B cell (primary cell): Measurements from ENCODE around the gene RBM19.

Experiments
- CTCF ChIP-seq: fragments of 200-600 bp; IDR thresholded peaks from one replicate; pipeline ENCODE4 v1.8.0; 2022; ENCODE audit warnings: antibody characterized with exemption, mild to moderate bottlenecking
- EZH2 ChIP-seq: IDR thresholded peaks from 2 replicates; pipeline ENCODE4 v1.6.1; 2012; ENCODE audit warnings: borderline replicate concordance, low read depth, mild to moderate bottlenecking, moderate library complexity, low read length; ENCODE audit not compliant: insufficient read depth, poor library complexity, severe bottlenecking

- no peak for TF ChIP-seq CTCF
- TF ChIP-seq EZH2, result no peak
Measured at GRCh38 chr12:113786107-113786506, 180.0 kb downstream of the RBM19 start.
